ENCODE measurements around the gene FABP7.

DNA sequence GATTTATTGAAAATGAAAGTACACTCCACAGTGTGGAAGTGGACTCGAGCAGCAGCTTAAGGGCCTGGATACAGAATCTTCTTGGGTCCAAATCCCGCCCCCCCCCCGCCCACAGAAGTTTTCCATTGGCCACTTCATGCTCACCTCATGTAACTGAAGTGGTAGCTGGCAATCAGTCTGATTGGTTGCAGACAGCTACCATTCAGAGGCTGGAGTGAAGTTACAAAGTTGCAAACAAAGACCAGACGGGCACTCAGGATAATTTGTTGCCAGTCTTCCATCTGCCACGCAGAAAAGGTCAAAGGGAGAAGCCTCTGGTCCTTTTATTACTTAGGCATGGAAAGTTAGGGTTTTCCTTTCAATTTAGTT, 25.8 kb upstream of the FABP7 start:
- TF ChIP-seq ARNTL (CRISPR knock-in tag; IDR thresholded peaks at IDR 0.05; ENCODE audit: borderline replicate concordance, low read depth) (no peak), BACH2 (CRISPR knock-in tag; IDR thresholded peaks at IDR 0.05; ENCODE audit: borderline replicate concordance) (no peak), ZFP3 (CRISPR knock-in tag; IDR thresholded peaks at IDR 0.05) (no peak), ZFP30 (CRISPR knock-in tag; IDR thresholded peaks at IDR 0.05) (no peak), TCF4 (CRISPR knock-in tag; IDR thresholded peaks at IDR 0.05; ENCODE audit: borderline replicate concordance) (no peak), SNAI2 (CRISPR knock-in tag; IDR thresholded peaks at IDR 0.05) (no peak)
- TF ChIP-seq, protein P1, sequence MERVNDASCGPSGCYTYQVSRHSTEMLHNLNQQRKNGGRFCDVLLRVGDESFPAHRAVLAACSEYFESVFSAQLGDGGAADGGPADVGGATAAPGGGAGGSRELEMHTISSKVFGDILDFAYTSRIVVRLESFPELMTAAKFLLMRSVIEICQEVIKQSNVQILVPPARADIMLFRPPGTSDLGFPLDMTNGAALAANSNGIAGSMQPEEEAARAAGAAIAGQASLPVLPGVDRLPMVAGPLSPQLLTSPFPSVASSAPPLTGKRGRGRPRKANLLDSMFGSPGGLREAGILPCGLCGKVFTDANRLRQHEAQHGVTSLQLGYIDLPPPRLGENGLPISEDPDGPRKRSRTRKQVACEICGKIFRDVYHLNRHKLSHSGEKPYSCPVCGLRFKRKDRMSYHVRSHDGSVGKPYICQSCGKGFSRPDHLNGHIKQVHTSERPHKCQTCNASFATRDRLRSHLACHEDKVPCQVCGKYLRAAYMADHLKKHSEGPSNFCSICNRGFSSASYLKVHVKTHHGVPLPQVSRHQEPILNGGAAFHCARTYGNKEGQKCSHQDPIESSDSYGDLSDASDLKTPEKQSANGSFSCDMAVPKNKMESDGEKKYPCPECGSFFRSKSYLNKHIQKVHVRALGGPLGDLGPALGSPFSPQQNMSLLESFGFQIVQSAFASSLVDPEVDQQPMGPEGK (CRISPR knock-in tag; IDR thresholded peaks at IDR 0.05; ENCODE audit: borderline replicate concordance) = no peak
- TF ChIP-seq, protein P2, sequence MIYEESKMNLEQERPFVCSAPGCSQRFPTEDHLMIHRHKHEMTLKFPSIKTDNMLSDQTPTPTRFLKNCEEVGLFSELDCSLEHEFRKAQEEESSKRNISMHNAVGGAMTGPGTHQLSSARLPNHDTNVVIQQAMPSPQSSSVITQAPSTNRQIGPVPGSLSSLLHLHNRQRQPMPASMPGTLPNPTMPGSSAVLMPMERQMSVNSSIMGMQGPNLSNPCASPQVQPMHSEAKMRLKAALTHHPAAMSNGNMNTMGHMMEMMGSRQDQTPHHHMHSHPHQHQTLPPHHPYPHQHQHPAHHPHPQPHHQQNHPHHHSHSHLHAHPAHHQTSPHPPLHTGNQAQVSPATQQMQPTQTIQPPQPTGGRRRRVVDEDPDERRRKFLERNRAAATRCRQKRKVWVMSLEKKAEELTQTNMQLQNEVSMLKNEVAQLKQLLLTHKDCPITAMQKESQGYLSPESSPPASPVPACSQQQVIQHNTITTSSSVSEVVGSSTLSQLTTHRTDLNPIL (CRISPR knock-in tag; IDR thresholded peaks at IDR 0.05; ENCODE audit: low read depth) = no peak
